OCI-LY1 (cell line): ENCODE results near the gene PEX10.

Source experiments
- EZH2 ChIP-seq: fragments of 200-600 bp; sonication (generic), shearing (Covaris generic); IDR thresholded peaks from 2 replicates; pipeline ENCODE4 v1.8.0; 2017; ENCODE audit warnings: borderline replicate concordance, mixed run types, mild to moderate bottlenecking, antibody characterized with exemption, low read length, moderate library complexity, mixed read lengths
- TF ChIP-seq, protein P1 (sequence below): fragments of 200-600 bp; sonication (generic), shearing (Covaris generic); IDR thresholded peaks from 2 replicates; pipeline ENCODE4 v1.5.1; 2017; ENCODE audit warnings: mild to moderate bottlenecking, antibody characterized with exemption, low read length, moderate library complexity, mixed read lengths

DNA sequence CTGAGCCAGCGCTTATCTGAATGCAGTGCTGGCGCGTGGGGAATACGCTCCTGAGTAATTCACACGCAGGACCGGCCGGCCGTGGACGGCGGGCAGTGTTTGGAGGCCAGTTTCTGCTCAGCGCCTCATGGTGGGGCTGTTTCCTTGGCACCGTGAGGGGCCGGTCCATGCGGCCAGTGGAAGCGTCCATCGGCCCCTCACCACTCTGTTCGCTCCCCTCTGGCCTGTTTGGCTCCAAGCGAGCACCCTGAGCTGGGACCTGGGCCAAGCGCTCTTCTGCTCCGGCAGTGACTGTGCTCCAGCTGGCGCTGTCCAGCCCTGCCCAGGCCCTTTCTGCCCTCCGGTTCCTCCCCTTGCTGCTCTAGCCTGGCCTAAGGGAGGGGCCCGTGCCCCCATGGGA lies 47.4 kb upstream of the PEX10 start:
- TF ChIP-seq, protein P1, sequence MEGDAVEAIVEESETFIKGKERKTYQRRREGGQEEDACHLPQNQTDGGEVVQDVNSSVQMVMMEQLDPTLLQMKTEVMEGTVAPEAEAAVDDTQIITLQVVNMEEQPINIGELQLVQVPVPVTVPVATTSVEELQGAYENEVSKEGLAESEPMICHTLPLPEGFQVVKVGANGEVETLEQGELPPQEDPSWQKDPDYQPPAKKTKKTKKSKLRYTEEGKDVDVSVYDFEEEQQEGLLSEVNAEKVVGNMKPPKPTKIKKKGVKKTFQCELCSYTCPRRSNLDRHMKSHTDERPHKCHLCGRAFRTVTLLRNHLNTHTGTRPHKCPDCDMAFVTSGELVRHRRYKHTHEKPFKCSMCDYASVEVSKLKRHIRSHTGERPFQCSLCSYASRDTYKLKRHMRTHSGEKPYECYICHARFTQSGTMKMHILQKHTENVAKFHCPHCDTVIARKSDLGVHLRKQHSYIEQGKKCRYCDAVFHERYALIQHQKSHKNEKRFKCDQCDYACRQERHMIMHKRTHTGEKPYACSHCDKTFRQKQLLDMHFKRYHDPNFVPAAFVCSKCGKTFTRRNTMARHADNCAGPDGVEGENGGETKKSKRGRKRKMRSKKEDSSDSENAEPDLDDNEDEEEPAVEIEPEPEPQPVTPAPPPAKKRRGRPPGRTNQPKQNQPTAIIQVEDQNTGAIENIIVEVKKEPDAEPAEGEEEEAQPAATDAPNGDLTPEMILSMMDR = no peak
- no peak for TF ChIP-seq EZH2
